HepG2 (cell line): ENCODE data around the gene CCBE1. TPM values are rescaled to one million over a fixed set of nuclear protein-coding genes. Genes with fewer than 3 reads are reported as not detected.

Experiments
- CBX1 ChIP-seq: IDR thresholded peaks from one replicate; pipeline ENCODE4 v1.6.1; 2016; ENCODE audit warnings: antibody characterized with exemption, low read depth
- CHD2 ChIP-seq: IDR thresholded peaks from 2 replicates; pipeline ENCODE4 v1.6.1; 2011; ENCODE audit warnings: low read depth, low read length, improper control_type of control experiment
- CREM ChIP-seq, 2 experiments: sonication (generic) in 1 of 2; formaldehyde crosslinking in 1 of 2; IDR thresholded peaks; 2 replicates each; pipeline versions ENCODE4 v1.4.0 to v1.6.1; 2016 to 2020; ENCODE audit warnings: antibody characterized with exemption in 1 of 2, mild to moderate bottlenecking in 1 of 2, missing genetic modification reagents in 1 of 2
- ELK4 ChIP-seq: sonication (generic); formaldehyde crosslinking; IDR thresholded peaks from 2 replicates; pipeline ENCODE4 v1.9.0; 2021; ENCODE audit warnings: missing genetic modification reagents, borderline replicate concordance
- HNF4G ChIP-seq, 2 experiments: sonication (generic) in 1 of 2; formaldehyde crosslinking in 1 of 2; IDR thresholded peaks; 2 replicates each; pipeline versions ENCODE4 v1.4.0 to v1.6.1; 2011 to 2020; ENCODE audit warnings: borderline replicate concordance in 2 of 2, low read depth in 2 of 2, mild to moderate bottlenecking in 2 of 2, low read length in 1 of 2, missing genetic modification reagents in 1 of 2, moderate library complexity in 1 of 2
- IRF1 ChIP-seq: sonication (generic); formaldehyde crosslinking; IDR thresholded peaks from 2 replicates; pipeline ENCODE4 v1.4.0; 2020; ENCODE audit warnings: low read depth, mild to moderate bottlenecking, missing genetic modification reagents
- KLF6 ChIP-seq: IDR thresholded peaks from 2 replicates; pipeline ENCODE4 v1.8.0; 2016; ENCODE audit warnings: missing biosample characterization, missing genetic modification reagents
- NBN ChIP-seq: fragments of 450-650 bp; conservative IDR thresholded peaks from 2 replicates; pipeline ENCODE4 v1.6.1; 2017
- RNF219 ChIP-seq: sonication (generic); formaldehyde crosslinking; IDR thresholded peaks from 2 replicates; pipeline ENCODE4 v1.5.0; 2020; ENCODE audit warnings: mild to moderate bottlenecking, missing genetic modification reagents
- SCMH1 ChIP-seq: sonication (generic); formaldehyde crosslinking; IDR thresholded peaks from 2 replicates; pipeline ENCODE4 v1.9.0; 2021; ENCODE audit warnings: missing genetic modification reagents, mild to moderate bottlenecking, borderline replicate concordance
- SMAD1 ChIP-seq: sonication (generic); formaldehyde crosslinking; IDR thresholded peaks from 2 replicates; pipeline ENCODE4 v1.4.0; 2020; ENCODE audit warnings: missing genetic modification reagents, low read depth, mild to moderate bottlenecking, borderline replicate concordance
- SP4 ChIP-seq: sonication (generic); formaldehyde crosslinking; IDR thresholded peaks from 2 replicates; pipeline ENCODE4 v1.8.1; 2023; ENCODE audit warnings: mild to moderate bottlenecking, missing genetic modification reagents
- TCF7 ChIP-seq: sonication (generic); IDR thresholded peaks from 2 replicates; pipeline ENCODE4 v1.6.1; 2016; ENCODE audit warnings: antibody characterized with exemption, low read depth
- ZFP1 ChIP-seq: IDR thresholded peaks from 2 replicates; pipeline ENCODE4 v1.6.1; 2016
- ZNF296 ChIP-seq: sonication (generic); formaldehyde crosslinking; conservative IDR thresholded peaks from 2 replicates; pipeline ENCODE4 v1.5.0; 2020; ENCODE audit warnings: mild to moderate bottlenecking, missing genetic modification reagents
- ZNF383 ChIP-seq: sonication (generic); formaldehyde crosslinking; IDR thresholded peaks from 2 replicates; pipeline ENCODE4 v1.4.0; 2020; ENCODE audit warnings: missing genetic modification reagents, mild to moderate bottlenecking, borderline replicate concordance
- ZNF512B ChIP-seq: sonication (generic); formaldehyde crosslinking; IDR thresholded peaks from 2 replicates; pipeline ENCODE4 v1.5.1; 2020; ENCODE audit warnings: missing genetic modification reagents, mild to moderate bottlenecking, borderline replicate concordance
- ZNF644 ChIP-seq: IDR thresholded peaks from 2 replicates; pipeline ENCODE4 v1.6.1; 2016; ENCODE audit warnings: low read depth
- ZNF709 ChIP-seq: sonication (generic); formaldehyde crosslinking; IDR thresholded peaks from 2 replicates; pipeline ENCODE4 v1.5.0; 2020; ENCODE audit warnings: mild to moderate bottlenecking, missing genetic modification reagents
- ZNF713 ChIP-seq: sonication (generic); formaldehyde crosslinking; IDR thresholded peaks from 2 replicates; pipeline ENCODE4 v1.4.0; 2020; ENCODE audit warnings: mild to moderate bottlenecking, missing genetic modification reagents
- ZSCAN31 ChIP-seq: sonication (generic); formaldehyde crosslinking; IDR thresholded peaks from 2 replicates; pipeline ENCODE4 v1.5.0; 2020; ENCODE audit warnings: low read depth, mild to moderate bottlenecking, missing genetic modification reagents
- ZZZ3 ChIP-seq: sonication (generic); formaldehyde crosslinking; IDR thresholded peaks from 2 replicates; pipeline ENCODE4 v1.4.0; 2020; ENCODE audit warnings: missing genetic modification reagents, mild to moderate bottlenecking, borderline replicate concordance
- polyA plus RNA-seq, 8 experiments: library from polyadenylated mRNA; depleted of rRNA in 3 of 8; stranded (reverse) in 7 of 8; unstranded in 1 of 8; fragments of >200 nt; fragmentation: Illumina TruSeq in 4 of 8; extraction: Trizol in 4 of 8; gene quantifications; 2 replicates each; pipeline versions ENCODE4 v1.2.1 to v1.2.3, GENCODE V29; 2011 to 2016; ENCODE audit warnings: low read depth in 4 of 8, missing spikeins in 1 of 8, mixed read lengths in 1 of 8; ENCODE audit not compliant: insufficient read depth in 1 of 8
- total RNA-seq, 5 experiments: library from RNA; depleted of rRNA; stranded (reverse); fragments of >200 nt; fragmentation: Illumina TruSeq; extraction: Trizol; gene quantifications; 2 replicates each; pipeline ENCODE4 v1.2.3, GENCODE V29; 2016; ENCODE audit warnings: low read depth in 1 of 5

CCBE1 gene
- total and polyA plus RNA-seq, 2 of the 13 experiments (the other 11 are each of a cell fraction or from before 2014, with no cell fraction given): not detected

GRCh38 chr18:59453468-59453961 lies 243.7 kb downstream of the CCBE1 start (continued):
- no peak for TF ChIP-seq ELK4
- TF ChIP-seq ZNF512B (CRISPR knock-in tag): no peak
- 0 out of 2 replicates have a peak, but pooled peaks have one; percentile 33 for TF ChIP-seq ZNF709
- TF ChIP-seq ZNF644 (CRISPR knock-in tag): peak; percentile 62
- peak; percentile 89 for TF ChIP-seq ZFP1 (CRISPR knock-in tag)
- no peak for TF ChIP-seq SMAD1 (CRISPR knock-in tag)
- peak; percentile 47; the same call in 1 of the 2 replicates for TF ChIP-seq KLF6 (CRISPR knock-in tag)
- TF ChIP-seq RNF219 (CRISPR knock-in tag): no peak
- TF ChIP-seq NBN: no peak
- no peak for TF ChIP-seq ZZZ3 (CRISPR knock-in tag)
- no peak for TF ChIP-seq ZNF383 (CRISPR knock-in tag)
- TF ChIP-seq CREM (IDR thresholded peaks at IDR 0.05): peak; percentile 83
- no peak for TF ChIP-seq CREM (CRISPR knock-in tag; IDR thresholded peaks at IDR 0.05)
- no peak for TF ChIP-seq SP4 (CRISPR knock-in tag)
- TF ChIP-seq TCF7: peak; percentile 93
- TF ChIP-seq ZNF296: no peak
- no peak for TF ChIP-seq IRF1 (CRISPR knock-in tag)
- TF ChIP-seq ZSCAN31 (CRISPR knock-in tag): no peak
- TF ChIP-seq SCMH1 (CRISPR knock-in tag): no peak
- TF ChIP-seq HNF4G (IDR thresholded peaks at IDR 0.05; ENCODE audit: borderline replicate concordance, low read depth, low read length): peak; percentile 85
- peak; percentile 78 for TF ChIP-seq HNF4G (CRISPR knock-in tag; IDR thresholded peaks at IDR 0.05; ENCODE audit: borderline replicate concordance, low read depth)
- no peak for TF ChIP-seq CBX1
- TF ChIP-seq CHD2: no peak
- no peak for TF ChIP-seq ZNF713
